GM23338 (cell line): ENCODE results near the gene CD38.

Source experiments
- CREB1 ChIP-seq: fragments of 250-450 bp; sonication (Bioruptor Pico); IDR thresholded peaks from 2 replicates; pipeline ENCODE4 v1.5.0; 2020; ENCODE audit warnings: low read depth, mild to moderate bottlenecking, moderate library complexity
- EZH2 ChIP-seq: fragments of 200-600 bp; sonication (generic); IDR thresholded peaks from one replicate; pipeline ENCODE4 v1.8.0; 2017; ENCODE audit warnings: antibody characterized with exemption, mild to moderate bottlenecking, low read depth; ENCODE audit not compliant: unreplicated experiment
- EZH2phosphoT487 ChIP-seq: fragments of 200-600 bp; sonication (generic); IDR thresholded peaks from one replicate; pipeline ENCODE4 v1.8.1; 2018; ENCODE audit warnings: antibody characterized with exemption; ENCODE audit not compliant: unreplicated experiment
- POLR2AphosphoS5 ChIP-seq: IDR thresholded peaks from 2 replicates; pipeline ENCODE4 v1.6.1; 2016; ENCODE audit warnings: antibody characterized with exemption, low read depth
- TF ChIP-seq, protein P1 (sequence below), 2 experiments: fragments of 200-600 bp in 1 of 2; sonication (generic) in 1 of 2; conservative IDR thresholded peaks; 2 replicates each; pipeline versions ENCODE4 v1.5.1 to v1.6.1; 2016 to 2017; ENCODE audit warnings: antibody characterized with exemption in 2 of 2, low read depth in 2 of 2, mild to moderate bottlenecking in 2 of 2, moderate library complexity in 1 of 2
- TF ChIP-seq, protein P2 (sequence below): IDR thresholded peaks from 2 replicates; pipeline ENCODE4 v1.6.1; 2016; ENCODE audit warnings: antibody characterized with exemption
- TF ChIP-seq, protein P3 (sequence below): IDR thresholded peaks from one replicate; pipeline ENCODE4 v1.6.1; 2018; ENCODE audit warnings: antibody characterized with exemption; ENCODE audit not compliant: unreplicated experiment

- TF ChIP-seq, protein P1, sequence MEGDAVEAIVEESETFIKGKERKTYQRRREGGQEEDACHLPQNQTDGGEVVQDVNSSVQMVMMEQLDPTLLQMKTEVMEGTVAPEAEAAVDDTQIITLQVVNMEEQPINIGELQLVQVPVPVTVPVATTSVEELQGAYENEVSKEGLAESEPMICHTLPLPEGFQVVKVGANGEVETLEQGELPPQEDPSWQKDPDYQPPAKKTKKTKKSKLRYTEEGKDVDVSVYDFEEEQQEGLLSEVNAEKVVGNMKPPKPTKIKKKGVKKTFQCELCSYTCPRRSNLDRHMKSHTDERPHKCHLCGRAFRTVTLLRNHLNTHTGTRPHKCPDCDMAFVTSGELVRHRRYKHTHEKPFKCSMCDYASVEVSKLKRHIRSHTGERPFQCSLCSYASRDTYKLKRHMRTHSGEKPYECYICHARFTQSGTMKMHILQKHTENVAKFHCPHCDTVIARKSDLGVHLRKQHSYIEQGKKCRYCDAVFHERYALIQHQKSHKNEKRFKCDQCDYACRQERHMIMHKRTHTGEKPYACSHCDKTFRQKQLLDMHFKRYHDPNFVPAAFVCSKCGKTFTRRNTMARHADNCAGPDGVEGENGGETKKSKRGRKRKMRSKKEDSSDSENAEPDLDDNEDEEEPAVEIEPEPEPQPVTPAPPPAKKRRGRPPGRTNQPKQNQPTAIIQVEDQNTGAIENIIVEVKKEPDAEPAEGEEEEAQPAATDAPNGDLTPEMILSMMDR (conservative IDR thresholded peaks at IDR 0.05; ENCODE audit: low read depth in 2 of 2), result peak in 1 of 2 experiments; percentile 57; a peak in 3 of 4 replicates
- TF ChIP-seq POLR2AphosphoS5 (no peak), EZH2 (no peak), EZH2phosphoT487 (no peak), CREB1 (no peak)
- TF ChIP-seq, protein P2, sequence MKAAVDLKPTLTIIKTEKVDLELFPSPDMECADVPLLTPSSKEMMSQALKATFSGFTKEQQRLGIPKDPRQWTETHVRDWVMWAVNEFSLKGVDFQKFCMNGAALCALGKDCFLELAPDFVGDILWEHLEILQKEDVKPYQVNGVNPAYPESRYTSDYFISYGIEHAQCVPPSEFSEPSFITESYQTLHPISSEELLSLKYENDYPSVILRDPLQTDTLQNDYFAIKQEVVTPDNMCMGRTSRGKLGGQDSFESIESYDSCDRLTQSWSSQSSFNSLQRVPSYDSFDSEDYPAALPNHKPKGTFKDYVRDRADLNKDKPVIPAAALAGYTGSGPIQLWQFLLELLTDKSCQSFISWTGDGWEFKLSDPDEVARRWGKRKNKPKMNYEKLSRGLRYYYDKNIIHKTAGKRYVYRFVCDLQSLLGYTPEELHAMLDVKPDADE, result no peak
- TF ChIP-seq, protein P3, sequence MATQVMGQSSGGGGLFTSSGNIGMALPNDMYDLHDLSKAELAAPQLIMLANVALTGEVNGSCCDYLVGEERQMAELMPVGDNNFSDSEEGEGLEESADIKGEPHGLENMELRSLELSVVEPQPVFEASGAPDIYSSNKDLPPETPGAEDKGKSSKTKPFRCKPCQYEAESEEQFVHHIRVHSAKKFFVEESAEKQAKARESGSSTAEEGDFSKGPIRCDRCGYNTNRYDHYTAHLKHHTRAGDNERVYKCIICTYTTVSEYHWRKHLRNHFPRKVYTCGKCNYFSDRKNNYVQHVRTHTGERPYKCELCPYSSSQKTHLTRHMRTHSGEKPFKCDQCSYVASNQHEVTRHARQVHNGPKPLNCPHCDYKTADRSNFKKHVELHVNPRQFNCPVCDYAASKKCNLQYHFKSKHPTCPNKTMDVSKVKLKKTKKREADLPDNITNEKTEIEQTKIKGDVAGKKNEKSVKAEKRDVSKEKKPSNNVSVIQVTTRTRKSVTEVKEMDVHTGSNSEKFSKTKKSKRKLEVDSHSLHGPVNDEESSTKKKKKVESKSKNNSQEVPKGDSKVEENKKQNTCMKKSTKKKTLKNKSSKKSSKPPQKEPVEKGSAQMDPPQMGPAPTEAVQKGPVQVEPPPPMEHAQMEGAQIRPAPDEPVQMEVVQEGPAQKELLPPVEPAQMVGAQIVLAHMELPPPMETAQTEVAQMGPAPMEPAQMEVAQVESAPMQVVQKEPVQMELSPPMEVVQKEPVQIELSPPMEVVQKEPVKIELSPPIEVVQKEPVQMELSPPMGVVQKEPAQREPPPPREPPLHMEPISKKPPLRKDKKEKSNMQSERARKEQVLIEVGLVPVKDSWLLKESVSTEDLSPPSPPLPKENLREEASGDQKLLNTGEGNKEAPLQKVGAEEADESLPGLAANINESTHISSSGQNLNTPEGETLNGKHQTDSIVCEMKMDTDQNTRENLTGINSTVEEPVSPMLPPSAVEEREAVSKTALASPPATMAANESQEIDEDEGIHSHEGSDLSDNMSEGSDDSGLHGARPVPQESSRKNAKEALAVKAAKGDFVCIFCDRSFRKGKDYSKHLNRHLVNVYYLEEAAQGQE, result no peak
Measured at GRCh38 chr4:15868111-15868510, 90.0 kb downstream of the CD38 start.
